SU-DHL-6 (cell line): ENCODE data around the gene PPFIBP2.

Source experiments
- EZH2phosphoT487 ChIP-seq: fragments of 200-600 bp; sonication (generic), shearing (Covaris generic); conservative IDR thresholded peaks from 2 replicates; pipeline ENCODE4 v1.6.1; 2018; ENCODE audit warnings: mild to moderate bottlenecking, antibody characterized with exemption, low read length, moderate library complexity, mixed read lengths
- TF ChIP-seq, protein P1 (sequence below): fragments of 200-600 bp; sonication (generic); IDR thresholded peaks from one replicate; pipeline ENCODE4 v1.5.1; 2017; ENCODE audit warnings: antibody characterized with exemption, mild to moderate bottlenecking, low read length, moderate library complexity; ENCODE audit not compliant: insufficient read depth, poor library complexity, severe bottlenecking

DNA sequence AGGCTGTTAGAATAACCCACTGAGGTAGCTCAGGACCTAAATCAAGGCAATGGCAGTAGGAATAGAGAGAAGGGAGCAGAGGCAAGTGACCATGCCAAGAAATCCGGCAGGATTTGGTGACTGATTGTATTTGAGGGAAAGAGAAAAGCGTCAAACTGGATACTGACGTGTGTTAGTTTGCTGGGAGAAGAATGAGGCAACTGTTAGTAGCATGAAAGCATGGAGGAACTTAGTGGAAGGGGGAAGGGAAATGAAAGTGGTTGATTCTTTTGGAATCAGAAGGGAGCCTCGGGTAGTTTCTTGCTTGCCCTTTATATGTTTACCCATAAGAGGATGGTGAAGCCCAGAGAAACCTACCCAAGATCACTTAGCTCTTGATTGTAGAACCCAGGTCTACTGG, 8.3 kb downstream of the PPFIBP2 start:
- TF ChIP-seq, protein P1, sequence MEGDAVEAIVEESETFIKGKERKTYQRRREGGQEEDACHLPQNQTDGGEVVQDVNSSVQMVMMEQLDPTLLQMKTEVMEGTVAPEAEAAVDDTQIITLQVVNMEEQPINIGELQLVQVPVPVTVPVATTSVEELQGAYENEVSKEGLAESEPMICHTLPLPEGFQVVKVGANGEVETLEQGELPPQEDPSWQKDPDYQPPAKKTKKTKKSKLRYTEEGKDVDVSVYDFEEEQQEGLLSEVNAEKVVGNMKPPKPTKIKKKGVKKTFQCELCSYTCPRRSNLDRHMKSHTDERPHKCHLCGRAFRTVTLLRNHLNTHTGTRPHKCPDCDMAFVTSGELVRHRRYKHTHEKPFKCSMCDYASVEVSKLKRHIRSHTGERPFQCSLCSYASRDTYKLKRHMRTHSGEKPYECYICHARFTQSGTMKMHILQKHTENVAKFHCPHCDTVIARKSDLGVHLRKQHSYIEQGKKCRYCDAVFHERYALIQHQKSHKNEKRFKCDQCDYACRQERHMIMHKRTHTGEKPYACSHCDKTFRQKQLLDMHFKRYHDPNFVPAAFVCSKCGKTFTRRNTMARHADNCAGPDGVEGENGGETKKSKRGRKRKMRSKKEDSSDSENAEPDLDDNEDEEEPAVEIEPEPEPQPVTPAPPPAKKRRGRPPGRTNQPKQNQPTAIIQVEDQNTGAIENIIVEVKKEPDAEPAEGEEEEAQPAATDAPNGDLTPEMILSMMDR: no peak
- no peak for TF ChIP-seq EZH2phosphoT487
